Astrocyte (in vitro differentiated cells and primary cell): ENCODE data around the gene AHSA1. TPM values are rescaled to one million over a fixed set of nuclear protein-coding genes. Genes with fewer than 3 reads are reported as not detected.

Source experiments
- DNase-seq: peaks from one replicate; pipeline ENCODE4 v3.0.0-alpha.2; 2010; ENCODE audit warnings: low read depth
- FAIRE-seq: peaks from 2 replicates; lab custom pipeline; 2011; peaks lifted over from hg19 to GRCh38; lab: Jason Lieb, UNC
- H2AFZ ChIP-seq: 2 replicates; pipeline ENCODE4 v1.6.0; 2012; ENCODE audit warnings: low read depth, low read length, inconsistent platforms
- H3K27ac ChIP-seq: 2 replicates; pipeline ENCODE4 v1.5.1; 2011; ENCODE audit warnings: low read depth, low read length, inconsistent platforms
- H3K27me3 ChIP-seq: 2 replicates; pipeline ENCODE4 v1.6.0; 2011; ENCODE audit warnings: low read length, inconsistent platforms; ENCODE audit not compliant: insufficient read depth
- H3K36me3 ChIP-seq: 2 replicates; pipeline ENCODE4 v1.5.1; 2011; ENCODE audit warnings: low read length, inconsistent platforms; ENCODE audit not compliant: insufficient read depth
- H3K4me1 ChIP-seq: 2 replicates; pipeline ENCODE4 v1.5.1; 2011; ENCODE audit warnings: low read length, inconsistent platforms; ENCODE audit not compliant: insufficient read depth
- H3K4me2 ChIP-seq: 2 replicates; pipeline ENCODE4 v1.6.0; 2012; ENCODE audit warnings: low read length, inconsistent platforms
- H3K4me3 ChIP-seq: 2 replicates; pipeline ENCODE4 v1.5.1; 2011; ENCODE audit warnings: low read depth, mild to moderate bottlenecking, low read length, inconsistent platforms; ENCODE audit not compliant: insufficient read depth
- H3K79me2 ChIP-seq: 2 replicates; pipeline ENCODE4 v1.6.0; 2012; ENCODE audit warnings: mild to moderate bottlenecking, low read length, inconsistent platforms; ENCODE audit not compliant: insufficient read depth
- H3K9ac ChIP-seq: 2 replicates; pipeline ENCODE4 v1.6.0; 2012; ENCODE audit warnings: mild to moderate bottlenecking, low read length, inconsistent platforms
- H3K9me3 ChIP-seq: 2 replicates; pipeline ENCODE4 v1.5.1; 2012; ENCODE audit warnings: low read depth, mild to moderate bottlenecking, low read length, inconsistent platforms; ENCODE audit not compliant: insufficient read depth
- H4K20me1 ChIP-seq: 2 replicates; pipeline ENCODE4 v1.6.0; 2012; ENCODE audit warnings: low read length, inconsistent platforms; ENCODE audit not compliant: insufficient read depth
- H3K27ac Mint-ChIP-seq: one replicate; pipeline ENCODE4 v1.8.0; 2021; ENCODE audit warnings: mild to moderate bottlenecking, mixed read lengths; ENCODE audit not compliant: unreplicated experiment
- H3K27me3 Mint-ChIP-seq: one replicate; pipeline ENCODE4 v1.8.0; 2021; ENCODE audit warnings: low read depth, mixed read lengths; ENCODE audit not compliant: unreplicated experiment
- H3K36me3 Mint-ChIP-seq: one replicate; pipeline ENCODE4 v1.8.0; 2021; ENCODE audit warnings: low read depth, mixed read lengths; ENCODE audit not compliant: unreplicated experiment
- H3K4me1 Mint-ChIP-seq: one replicate; pipeline ENCODE4 v1.8.0; 2021; ENCODE audit warnings: low read depth, mixed read lengths; ENCODE audit not compliant: unreplicated experiment
- H3K4me3 Mint-ChIP-seq: one replicate; pipeline ENCODE4 v1.8.0; 2021; ENCODE audit warnings: mild to moderate bottlenecking, moderate library complexity, mixed read lengths; ENCODE audit not compliant: unreplicated experiment
- H3K9me3 Mint-ChIP-seq: one replicate; pipeline ENCODE4 v1.8.0; 2021; ENCODE audit warnings: mild to moderate bottlenecking, mixed read lengths; ENCODE audit not compliant: unreplicated experiment
- EZH2 ChIP-seq: IDR thresholded peaks from 2 replicates; pipeline ENCODE4 v1.6.1; 2012; ENCODE audit warnings: mild to moderate bottlenecking, low read length, inconsistent platforms; ENCODE audit not compliant: insufficient read depth
- total RNA-seq: library from RNA; stranded (reverse); gene quantifications from 2 replicates; pipeline ENCODE4 v1.2.1, GENCODE V29; 2021
- TF ChIP-seq, protein P1 (sequence below): IDR thresholded peaks from 2 replicates; pipeline ENCODE4 v1.5.1; 2011; ENCODE audit warnings: low read depth, mild to moderate bottlenecking, inconsistent platforms, low read length, moderate library complexity; ENCODE audit not compliant: insufficient read depth

The AHSA1 gene
- total RNA-seq, 1 donor from 2014 or later: 157 TPM

- no peaks in the 10 kb centered on the region for H3K4me1 Mint-ChIP-seq
- peaks cover 27% of the 10 kb centered on the region for H3K27me3 Mint-ChIP-seq
- H3K27ac Mint-ChIP-seq: no peak overlapping the region
- H3K9me3 ChIP-seq: no peaks in the 10 kb centered on the region
- H3K79me2 ChIP-seq: no peaks in the 10 kb centered on the region
- no peak overlapping the region for H3K4me3 ChIP-seq
- H3K27me3 ChIP-seq: peaks cover 13% of the 10 kb centered on the region
- H4K20me1 ChIP-seq: no peaks in the 10 kb centered on the region
- H3K4me1 ChIP-seq: no peaks in the 10 kb centered on the region
- H3K36me3 ChIP-seq: no peaks in the 10 kb centered on the region
- DNase-seq (no peak), FAIRE-seq (no peak)
- no peak overlapping the region for H2AFZ ChIP-seq
- H3K9ac ChIP-seq: no peak overlapping the region
- no peak overlapping the region for H3K27ac ChIP-seq
- H3K4me3 Mint-ChIP-seq: no peak overlapping the region
- no peak overlapping the region for H3K4me2 ChIP-seq
- no peaks in the 10 kb centered on the region for H3K9me3 Mint-ChIP-seq
- peaks cover 1% of the 10 kb centered on the region for H3K36me3 Mint-ChIP-seq
- no peak for TF ChIP-seq EZH2
- TF ChIP-seq, protein P1, sequence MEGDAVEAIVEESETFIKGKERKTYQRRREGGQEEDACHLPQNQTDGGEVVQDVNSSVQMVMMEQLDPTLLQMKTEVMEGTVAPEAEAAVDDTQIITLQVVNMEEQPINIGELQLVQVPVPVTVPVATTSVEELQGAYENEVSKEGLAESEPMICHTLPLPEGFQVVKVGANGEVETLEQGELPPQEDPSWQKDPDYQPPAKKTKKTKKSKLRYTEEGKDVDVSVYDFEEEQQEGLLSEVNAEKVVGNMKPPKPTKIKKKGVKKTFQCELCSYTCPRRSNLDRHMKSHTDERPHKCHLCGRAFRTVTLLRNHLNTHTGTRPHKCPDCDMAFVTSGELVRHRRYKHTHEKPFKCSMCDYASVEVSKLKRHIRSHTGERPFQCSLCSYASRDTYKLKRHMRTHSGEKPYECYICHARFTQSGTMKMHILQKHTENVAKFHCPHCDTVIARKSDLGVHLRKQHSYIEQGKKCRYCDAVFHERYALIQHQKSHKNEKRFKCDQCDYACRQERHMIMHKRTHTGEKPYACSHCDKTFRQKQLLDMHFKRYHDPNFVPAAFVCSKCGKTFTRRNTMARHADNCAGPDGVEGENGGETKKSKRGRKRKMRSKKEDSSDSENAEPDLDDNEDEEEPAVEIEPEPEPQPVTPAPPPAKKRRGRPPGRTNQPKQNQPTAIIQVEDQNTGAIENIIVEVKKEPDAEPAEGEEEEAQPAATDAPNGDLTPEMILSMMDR: no peak
Observed at GRCh38 chr14:77475432-77476115, 17.7 kb downstream of the AHSA1 start.

DNA sequence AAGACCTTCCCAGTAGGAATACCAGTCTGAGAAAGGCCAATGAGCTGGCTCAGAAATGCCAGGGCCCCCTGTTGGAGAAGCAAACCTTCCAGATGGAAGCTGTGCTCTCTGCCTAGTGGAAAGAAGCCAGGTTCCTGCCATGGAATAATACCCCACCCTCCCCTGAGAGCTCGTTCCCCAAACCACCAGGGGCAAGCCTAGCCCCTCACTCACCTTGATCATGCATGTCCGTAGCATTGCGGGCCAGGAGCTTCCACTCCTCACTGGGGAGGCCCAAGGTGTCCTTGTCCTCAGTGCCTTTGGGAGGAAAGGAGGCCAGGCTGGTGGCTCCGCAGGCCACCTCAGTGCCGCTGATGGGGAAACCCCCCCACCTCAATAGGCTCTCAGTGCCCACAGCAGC lies 20.1 kb downstream of the AHSA1 start:
- no peak overlapping the region for H3K4me2 ChIP-seq
- Mint-ChIP-seq H3K4me3 (no peak overlapping the region), H3K27me3 (peaks cover 22% of the 10 kb centered on the region), H3K36me3 (peaks cover 1% of the 10 kb centered on the region), H3K4me1 (no peaks in the 10 kb centered on the region), H3K9me3 (no peaks in the 10 kb centered on the region), H3K27ac (no peak overlapping the region)
- H3K36me3 ChIP-seq: no peaks in the 10 kb centered on the region
- no peaks in the 10 kb centered on the region for H4K20me1 ChIP-seq
- DNase-seq (no peak), FAIRE-seq (no peak)
- H3K79me2 ChIP-seq: no peaks in the 10 kb centered on the region
- no peak for TF ChIP-seq EZH2
- TF ChIP-seq, protein P1: no peak
- H3K4me3 ChIP-seq: no peak overlapping the region
- no peaks in the 10 kb centered on the region for H3K9me3 ChIP-seq
- no peak overlapping the region for H3K9ac ChIP-seq
- peaks cover 5% of the 10 kb centered on the region for H3K27me3 ChIP-seq
- H3K4me1 ChIP-seq: no peaks in the 10 kb centered on the region
- H2AFZ ChIP-seq: no peak overlapping the region
- no peak overlapping the region for H3K27ac ChIP-seq

DNA sequence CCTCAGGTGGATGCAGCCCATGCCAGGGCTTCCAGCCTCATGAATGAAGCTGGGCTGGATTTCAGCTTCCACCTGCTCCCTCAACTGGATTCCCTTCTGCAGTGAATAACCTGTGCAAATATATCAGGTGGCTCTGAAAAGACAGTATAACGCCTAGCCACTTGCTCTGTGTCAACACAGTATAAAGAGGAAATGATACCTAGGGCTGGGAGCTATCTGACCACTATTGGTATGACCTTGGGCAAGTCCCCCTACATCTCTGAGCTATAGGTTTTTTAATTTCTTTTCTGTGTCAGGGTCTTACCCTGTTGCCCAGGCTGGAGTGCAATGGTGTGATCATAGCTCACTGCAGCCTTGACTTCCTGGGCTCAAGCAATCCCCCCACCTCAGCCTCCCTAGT lies 20.9 kb downstream of the AHSA1 start:
- no peaks in the 10 kb centered on the region for H3K9me3 ChIP-seq
- Mint-ChIP-seq H3K36me3 (peaks cover 1% of the 10 kb centered on the region), H3K27ac (no peak overlapping the region), H3K4me1 (no peaks in the 10 kb centered on the region), H3K27me3 (peaks cover 19% of the 10 kb centered on the region), H3K9me3 (no peaks in the 10 kb centered on the region), H3K4me3 (no peak overlapping the region)
- no peak overlapping the region for H3K4me3 ChIP-seq
- no peak overlapping the region for H2AFZ ChIP-seq
- no peaks in the 10 kb centered on the region for H3K36me3 ChIP-seq
- no peaks in the 10 kb centered on the region for H3K4me1 ChIP-seq
- H3K9ac ChIP-seq: no peak overlapping the region
- FAIRE-seq (no peak), DNase-seq (no peak)
- H4K20me1 ChIP-seq: no peaks in the 10 kb centered on the region
- no peak for TF ChIP-seq EZH2
- TF ChIP-seq, protein P1: no peak
- no peak overlapping the region for H3K4me2 ChIP-seq
- H3K27ac ChIP-seq: no peak overlapping the region
- peaks cover 3% of the 10 kb centered on the region for H3K27me3 ChIP-seq
- no peaks in the 10 kb centered on the region for H3K79me2 ChIP-seq
